ENCODE results near the gene TIMM44.

DNA sequence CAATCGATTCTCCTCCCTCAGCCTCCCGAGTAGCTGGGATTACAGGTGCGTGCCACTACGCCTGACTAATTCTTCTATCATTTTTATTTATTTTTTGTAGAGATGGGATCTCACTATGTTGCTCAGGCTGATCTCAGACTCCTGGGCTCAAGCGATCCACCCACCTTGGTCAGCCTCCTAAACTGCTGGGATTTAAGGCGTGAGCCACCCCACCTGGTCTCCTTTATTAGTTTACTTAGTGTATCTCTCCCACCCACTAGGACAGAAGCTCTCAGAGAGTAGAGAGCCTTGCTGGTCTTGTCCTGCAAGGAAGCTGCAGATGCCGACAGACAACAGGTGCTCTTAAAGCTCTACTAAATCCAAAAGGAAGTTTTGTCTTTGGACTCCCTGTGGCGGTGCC is 57.6 kb downstream of the TIMM44 start:
- TF ChIP-seq, protein P1, sequence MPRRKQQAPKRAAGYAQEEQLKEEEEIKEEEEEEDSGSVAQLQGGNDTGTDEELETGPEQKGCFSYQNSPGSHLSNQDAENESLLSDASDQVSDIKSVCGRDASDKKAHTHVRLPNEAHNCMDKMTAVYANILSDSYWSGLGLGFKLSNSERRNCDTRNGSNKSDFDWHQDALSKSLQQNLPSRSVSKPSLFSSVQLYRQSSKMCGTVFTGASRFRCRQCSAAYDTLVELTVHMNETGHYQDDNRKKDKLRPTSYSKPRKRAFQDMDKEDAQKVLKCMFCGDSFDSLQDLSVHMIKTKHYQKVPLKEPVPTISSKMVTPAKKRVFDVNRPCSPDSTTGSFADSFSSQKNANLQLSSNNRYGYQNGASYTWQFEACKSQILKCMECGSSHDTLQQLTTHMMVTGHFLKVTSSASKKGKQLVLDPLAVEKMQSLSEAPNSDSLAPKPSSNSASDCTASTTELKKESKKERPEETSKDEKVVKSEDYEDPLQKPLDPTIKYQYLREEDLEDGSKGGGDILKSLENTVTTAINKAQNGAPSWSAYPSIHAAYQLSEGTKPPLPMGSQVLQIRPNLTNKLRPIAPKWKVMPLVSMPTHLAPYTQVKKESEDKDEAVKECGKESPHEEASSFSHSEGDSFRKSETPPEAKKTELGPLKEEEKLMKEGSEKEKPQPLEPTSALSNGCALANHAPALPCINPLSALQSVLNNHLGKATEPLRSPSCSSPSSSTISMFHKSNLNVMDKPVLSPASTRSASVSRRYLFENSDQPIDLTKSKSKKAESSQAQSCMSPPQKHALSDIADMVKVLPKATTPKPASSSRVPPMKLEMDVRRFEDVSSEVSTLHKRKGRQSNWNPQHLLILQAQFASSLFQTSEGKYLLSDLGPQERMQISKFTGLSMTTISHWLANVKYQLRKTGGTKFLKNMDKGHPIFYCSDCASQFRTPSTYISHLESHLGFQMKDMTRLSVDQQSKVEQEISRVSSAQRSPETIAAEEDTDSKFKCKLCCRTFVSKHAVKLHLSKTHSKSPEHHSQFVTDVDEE (CRISPR knock-in tag; IDR thresholded peaks at IDR 0.05): no peak
- TF ChIP-seq TOX (CRISPR knock-in tag; IDR thresholded peaks at IDR 0.05; ENCODE audit: borderline replicate concordance) (no peak), ZFP3 (CRISPR knock-in tag; IDR thresholded peaks at IDR 0.05) (no peak), ZNF565 (CRISPR knock-in tag; conservative IDR thresholded peaks at IDR 0.05; ENCODE audit: low read depth) (no peak), ISL1 (CRISPR knock-in tag; IDR thresholded peaks at IDR 0.05) (no peak), ARNTL (CRISPR knock-in tag; IDR thresholded peaks at IDR 0.05; ENCODE audit: borderline replicate concordance, low read depth) (no peak), ESRRG (CRISPR knock-in tag; IDR thresholded peaks at IDR 0.05) (no peak)
- TF ChIP-seq, protein P2, sequence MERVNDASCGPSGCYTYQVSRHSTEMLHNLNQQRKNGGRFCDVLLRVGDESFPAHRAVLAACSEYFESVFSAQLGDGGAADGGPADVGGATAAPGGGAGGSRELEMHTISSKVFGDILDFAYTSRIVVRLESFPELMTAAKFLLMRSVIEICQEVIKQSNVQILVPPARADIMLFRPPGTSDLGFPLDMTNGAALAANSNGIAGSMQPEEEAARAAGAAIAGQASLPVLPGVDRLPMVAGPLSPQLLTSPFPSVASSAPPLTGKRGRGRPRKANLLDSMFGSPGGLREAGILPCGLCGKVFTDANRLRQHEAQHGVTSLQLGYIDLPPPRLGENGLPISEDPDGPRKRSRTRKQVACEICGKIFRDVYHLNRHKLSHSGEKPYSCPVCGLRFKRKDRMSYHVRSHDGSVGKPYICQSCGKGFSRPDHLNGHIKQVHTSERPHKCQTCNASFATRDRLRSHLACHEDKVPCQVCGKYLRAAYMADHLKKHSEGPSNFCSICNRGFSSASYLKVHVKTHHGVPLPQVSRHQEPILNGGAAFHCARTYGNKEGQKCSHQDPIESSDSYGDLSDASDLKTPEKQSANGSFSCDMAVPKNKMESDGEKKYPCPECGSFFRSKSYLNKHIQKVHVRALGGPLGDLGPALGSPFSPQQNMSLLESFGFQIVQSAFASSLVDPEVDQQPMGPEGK (CRISPR knock-in tag; IDR thresholded peaks at IDR 0.05; ENCODE audit: borderline replicate concordance): no peak
- TF ChIP-seq, protein P3, sequence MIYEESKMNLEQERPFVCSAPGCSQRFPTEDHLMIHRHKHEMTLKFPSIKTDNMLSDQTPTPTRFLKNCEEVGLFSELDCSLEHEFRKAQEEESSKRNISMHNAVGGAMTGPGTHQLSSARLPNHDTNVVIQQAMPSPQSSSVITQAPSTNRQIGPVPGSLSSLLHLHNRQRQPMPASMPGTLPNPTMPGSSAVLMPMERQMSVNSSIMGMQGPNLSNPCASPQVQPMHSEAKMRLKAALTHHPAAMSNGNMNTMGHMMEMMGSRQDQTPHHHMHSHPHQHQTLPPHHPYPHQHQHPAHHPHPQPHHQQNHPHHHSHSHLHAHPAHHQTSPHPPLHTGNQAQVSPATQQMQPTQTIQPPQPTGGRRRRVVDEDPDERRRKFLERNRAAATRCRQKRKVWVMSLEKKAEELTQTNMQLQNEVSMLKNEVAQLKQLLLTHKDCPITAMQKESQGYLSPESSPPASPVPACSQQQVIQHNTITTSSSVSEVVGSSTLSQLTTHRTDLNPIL (CRISPR knock-in tag; IDR thresholded peaks at IDR 0.05; ENCODE audit: low read depth): no peak
- TF ChIP-seq, protein P4, sequence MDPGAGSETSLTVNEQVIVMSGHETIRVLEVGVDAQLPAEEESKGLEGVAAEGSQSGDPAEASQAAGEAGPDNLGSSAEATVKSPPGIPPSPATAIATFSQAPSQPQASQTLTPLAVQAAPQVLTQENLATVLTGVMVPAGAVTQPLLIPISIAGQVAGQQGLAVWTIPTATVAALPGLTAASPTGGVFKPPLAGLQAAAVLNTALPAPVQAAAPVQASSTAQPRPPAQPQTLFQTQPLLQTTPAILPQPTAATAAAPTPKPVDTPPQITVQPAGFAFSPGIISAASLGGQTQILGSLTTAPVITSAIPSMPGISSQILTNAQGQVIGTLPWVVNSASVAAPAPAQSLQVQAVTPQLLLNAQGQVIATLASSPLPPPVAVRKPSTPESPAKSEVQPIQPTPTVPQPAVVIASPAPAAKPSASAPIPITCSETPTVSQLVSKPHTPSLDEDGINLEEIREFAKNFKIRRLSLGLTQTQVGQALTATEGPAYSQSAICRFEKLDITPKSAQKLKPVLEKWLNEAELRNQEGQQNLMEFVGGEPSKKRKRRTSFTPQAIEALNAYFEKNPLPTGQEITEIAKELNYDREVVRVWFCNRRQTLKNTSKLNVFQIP (CRISPR knock-in tag; IDR thresholded peaks at IDR 0.05; ENCODE audit: borderline replicate concordance, low read depth): no peak
